ENCODE data around the gene ALMS1. TPM values are rescaled to one million over a fixed set of nuclear protein-coding genes. Genes with fewer than 3 reads are reported as not detected.

Gene ALMS1
- total RNA-seq, 1 donor from 2014 or later = 21.9 TPM

Other genes starting within 250 kb of the ALMS1 start
- not detected in 2 replicates for gene NOTO, start 183.3 kb upstream of the ALMS1 start, total RNA-seq
- gene SMYD5, start 171.6 kb upstream of the ALMS1 start, total RNA-seq = 56.7 and 62.7 TPM in 2 replicates
- 14.8 and 15.9 TPM in 2 replicates for gene PRADC1, start 152.6 kb upstream of the ALMS1 start, total RNA-seq
- gene CCT7, start 151.5 kb upstream of the ALMS1 start, total RNA-seq = 680 and 696 TPM in 2 replicates
- gene FBXO41, start 101.4 kb upstream of the ALMS1 start, total RNA-seq = 32.2 and 33.8 TPM in 2 replicates
- gene EGR4, start 92.3 kb upstream of the ALMS1 start, total RNA-seq = 1.2 and 1.5 TPM in 2 replicates